Endothelial cell of umbilical vein (primary cell): ENCODE measurements around the gene DSEL. TPM values are rescaled to one million over a fixed set of nuclear protein-coding genes. Genes with fewer than 3 reads are reported as not detected.

Experiments used
- BruUV-seq: library from RNA; stranded (reverse); fragments of 400-500 nt; replicated peaks from 2 replicates; lab custom pipeline; 2021; lab: Mats Ljungman, UMichigan
- CTCF ChIA-PET: fragments of 300-600, 350-600 bp; sonication (Branson Sonifier 250); formaldehyde crosslinking; loops from one replicate; lab custom pipeline; 2021; ENCODE audit warnings: antibody characterized with exemption, inconsistent platforms; lab: Charles Lee
- POLR2A ChIA-PET: fragments of 300-600, 350-600 bp; sonication (Branson Sonifier 250); formaldehyde crosslinking; loops from one replicate; lab custom pipeline; 2021; ENCODE audit warnings: antibody characterized with exemption, inconsistent platforms; lab: Charles Lee
- DNase-seq: peaks from one replicate; pipeline ENCODE4 v3.0.0-alpha.2; 2011; ENCODE audit warnings: low read depth, low spot score
- FAIRE-seq: peaks from 2 replicates; lab custom pipeline; 2011; peaks lifted over from hg19 to GRCh38; lab: Jason Lieb, UNC
- H2AFZ ChIP-seq: 2 replicates; pipeline ENCODE4 v1.6.0; 2012; ENCODE audit warnings: low read depth, low read length, control low read depth, inconsistent platforms
- H3K27ac ChIP-seq: 2 replicates; pipeline ENCODE4 v1.5.1; 2011; ENCODE audit warnings: low read depth, mild to moderate bottlenecking, control low read depth, low read length, moderate library complexity; ENCODE audit not compliant: insufficient read depth
- H3K27me3 ChIP-seq, 2 experiments: 2 replicates each; pipeline versions ENCODE4 v1.6.0 to v1.6.1; 2011; ENCODE audit warnings: low read length in 2 of 2, mixed read lengths in 1 of 2; ENCODE audit not compliant: control insufficient read depth in 2 of 2, insufficient read depth in 2 of 2
- H3K36me3 ChIP-seq, 2 experiments: 2 replicates in 1 of 2; 3 replicates in 1 of 2; pipeline ENCODE4 v1.5.1; 2011; ENCODE audit warnings: low read length in 2 of 2, mild to moderate bottlenecking in 1 of 2, moderate library complexity in 1 of 2; ENCODE audit not compliant: control insufficient read depth in 2 of 2, insufficient read depth in 2 of 2; ENCODE audit errors: extremely low read depth in 1 of 2
- H3K4me1 ChIP-seq: 3 replicates; pipeline ENCODE4 v1.5.1; 2011; ENCODE audit warnings: mild to moderate bottlenecking, low read length; ENCODE audit not compliant: control insufficient read depth, insufficient read depth; ENCODE audit errors: extremely low read depth
- H3K4me2 ChIP-seq: 2 replicates; pipeline ENCODE4 v1.6.1; 2011; ENCODE audit warnings: low read length, control low read depth, mixed read lengths; ENCODE audit not compliant: insufficient read depth
- H3K4me3 ChIP-seq, 3 experiments: fragments of 200-600 bp in 1 of 3; sonication (generic), shearing (Covaris generic) in 1 of 3; replicated peaks in 1 of 3; 2 replicates each; pipeline ENCODE4 v1.5.1; 2011 to 2016; ENCODE audit warnings: control low read depth in 3 of 3, low read length in 3 of 3, mild to moderate bottlenecking in 2 of 3, inconsistent platforms in 1 of 3, low read depth in 1 of 3, moderate library complexity in 1 of 3; ENCODE audit not compliant: insufficient read depth in 1 of 3
- H3K79me2 ChIP-seq: 2 replicates; pipeline ENCODE4 v1.6.0; 2012; ENCODE audit warnings: low read length, inconsistent platforms; ENCODE audit not compliant: control insufficient read depth, insufficient read depth
- H3K9ac ChIP-seq: replicated peaks from 2 replicates; pipeline ENCODE3; 2011; ENCODE audit warnings: low read length, control low read depth; ENCODE audit not compliant: insufficient read depth; ENCODE audit errors: extremely low read depth
- H3K9me1 ChIP-seq: replicated peaks from 3 replicates; pipeline ENCODE4 v1.6.0; 2011; ENCODE audit warnings: mild to moderate bottlenecking, low read length; ENCODE audit not compliant: control insufficient read depth, insufficient read depth; ENCODE audit errors: extremely low read depth
- H3K9me3 ChIP-seq: replicated peaks from 2 replicates; pipeline ENCODE4 v1.5.1; 2012; ENCODE audit warnings: low read length, inconsistent platforms; ENCODE audit not compliant: control insufficient read depth, insufficient read depth
- H4K20me1 ChIP-seq: replicated peaks from 2 replicates; pipeline ENCODE3; 2011; ENCODE audit warnings: mild to moderate bottlenecking, low read length; ENCODE audit not compliant: control insufficient read depth, insufficient read depth; ENCODE audit errors: extremely low read depth
- CTCF ChIP-seq, 2 donors: IDR thresholded peaks; 1 replicate in 1 of 2; 2 replicates in 1 of 2; pipeline ENCODE4 v1.5.1; 2011; ENCODE audit warnings: low read length in 2 of 2, mild to moderate bottlenecking in 2 of 2, moderate library complexity in 2 of 2, control low read depth in 1 of 2, inconsistent platforms in 1 of 2, low read depth in 1 of 2; ENCODE audit not compliant: insufficient read depth in 1 of 2; ENCODE audit errors: extremely low read depth in 1 of 2
- EZH2 ChIP-seq: IDR thresholded peaks from 2 replicates; pipeline ENCODE4 v1.6.1; 2012; ENCODE audit warnings: borderline replicate concordance, low read depth, mild to moderate bottlenecking, moderate library complexity, low read length, inconsistent platforms; ENCODE audit not compliant: severe bottlenecking
- FOS ChIP-seq: IDR thresholded peaks from 2 replicates; pipeline ENCODE4 v1.6.1; 2011; ENCODE audit warnings: mild to moderate bottlenecking, low read length, moderate library complexity, borderline replicate concordance; ENCODE audit not compliant: insufficient read depth
- GATA2 ChIP-seq: IDR thresholded peaks from 2 replicates; pipeline ENCODE4 v1.7.0; 2011; ENCODE audit warnings: low read depth, mild to moderate bottlenecking, moderate library complexity, mixed read lengths, low read length; ENCODE audit not compliant: insufficient read length, insufficient read depth
- JUN ChIP-seq: IDR thresholded peaks from 2 replicates; pipeline ENCODE4 v1.6.1; 2011; ENCODE audit warnings: borderline replicate concordance, low read depth; ENCODE audit not compliant: insufficient read length, insufficient read depth
- MYC ChIP-seq: IDR thresholded peaks from one replicate; pipeline ENCODE4 v1.6.1; 2011; ENCODE audit warnings: mild to moderate bottlenecking, low read depth, low read length
- POLR2A ChIP-seq: IDR thresholded peaks from 2 replicates; pipeline ENCODE4 v1.6.1; 2012; ENCODE audit warnings: low read depth, mild to moderate bottlenecking, control low read depth, low read length
- POLR2AphosphoS5 ChIP-seq: IDR thresholded peaks from 2 replicates; pipeline ENCODE4 v1.6.1; 2012; ENCODE audit warnings: low read depth, mild to moderate bottlenecking, control low read depth, low read length, moderate library complexity; ENCODE audit not compliant: insufficient read depth
- dilution Hi-C: fragments of 300-500 bp; cut with MboI; formaldehyde crosslinking; loops from one replicate; pipeline ENCODE4 v1.15.0; 2019; ENCODE audit warnings: low sequenced_read_pairs; ENCODE audit not compliant: extremely low pct_ligation_motif_present
- intact Hi-C: fragments of 100-400 bp; cut with micrococcal nuclease; formaldehyde crosslinking; loops from one replicate; pipeline ENCODE4 v1.10.0; 2022
- polyA plus RNA-seq, 4 experiments: library from polyadenylated mRNA; depleted of rRNA in 3 of 4; stranded (reverse) in 3 of 4; unstranded in 1 of 4; fragments of >200 nt; gene quantifications; 2 replicates each; pipeline versions ENCODE4 v1.2.1 to v1.2.3, GENCODE V29; 2011 to 2012; ENCODE audit warnings: missing spikeins in 1 of 4
- total RNA-seq: library from RNA; stranded (reverse); gene quantifications from 2 replicates; pipeline ENCODE4 v1.2.3, GENCODE V29; 2021
- TF ChIP-seq, protein P1 (sequence below): IDR thresholded peaks from 2 replicates; pipeline ENCODE4 v1.6.1; 2011; ENCODE audit not compliant: insufficient read depth, insufficient read length

The DSEL gene
- total and polyA plus RNA-seq, 2 donors (not counting 3 experiments of a cell fraction or from before 2014, with no cell fraction given) = 2.0 to 4.5 TPM

GRCh38 chr18:67509741-67510391 is 6.7 kb downstream of the DSEL start:
- Histone ChIP-seq H3K9me1 (peaks cover 2% of the 10 kb centered on the region), H3K4me1 (no peaks in the 10 kb centered on the region), H3K4me2 (no peak overlapping the region), H3K9me3 (no peaks in the 10 kb centered on the region), H2AFZ (no peak overlapping the region), H3K27ac (no peak overlapping the region), H3K27me3 (no peaks in the 10 kb centered on the region), H3K4me3 (no peak overlapping the region), H3K36me3 (no peaks in the 10 kb centered on the region), H4K20me1 (no peaks in the 10 kb centered on the region), H3K79me2 (no peaks in the 10 kb centered on the region), H3K9ac (no peak overlapping the region)
- ChIA-PET CTCF (no interaction called here), POLR2A (no interaction called here)
- DNase-seq (no peak), FAIRE-seq (peak; percentile 18)
- intact Hi-C loops (loop anchor here (10.0 kb wide), 1 partner anchor 335 kb away; no protein-coding TSS in a partner anchor), dilution Hi-C loops (no loop called here)
- no peak for TF ChIP-seq MYC
- no peak for TF ChIP-seq FOS
- TF ChIP-seq GATA2 = no peak
- no peak for TF ChIP-seq POLR2AphosphoS5
- TF ChIP-seq POLR2A = no peak
- TF ChIP-seq JUN = no peak
- no peak for TF ChIP-seq CTCF (IDR thresholded peaks at IDR 0.05; ENCODE audit: extremely low read depth in 1 of 2, insufficient read depth in 1 of 2, low read depth in 1 of 2, low read length in 2 of 2)
- no peak for TF ChIP-seq EZH2
- TF ChIP-seq, protein P1, sequence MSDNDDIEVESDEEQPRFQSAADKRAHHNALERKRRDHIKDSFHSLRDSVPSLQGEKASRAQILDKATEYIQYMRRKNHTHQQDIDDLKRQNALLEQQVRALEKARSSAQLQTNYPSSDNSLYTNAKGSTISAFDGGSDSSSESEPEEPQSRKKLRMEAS = no peak
- BruUV-seq = no TSS peak
